ENCODE measurements around the gene RSPO4. TPM values are rescaled to one million over a fixed set of nuclear protein-coding genes. Genes with fewer than 3 reads are reported as not detected.
A peak's percentile ranks its signal among the peaks of the same experiment; 100 is the strongest.

Gene RSPO4
- total RNA-seq, 1 donor from 2014 or later = 0.95 TPM

- H3K36me3 Mint-ChIP-seq (ENCODE audit: low read depth, unreplicated experiment) = no peaks in the 10 kb centered on the region
- H3K27ac Mint-ChIP-seq (ENCODE audit: unreplicated experiment) = no peak overlapping the region
- peaks cover 4% of the 10 kb centered on the region for H3K27me3 Mint-ChIP-seq (ENCODE audit: unreplicated experiment)
- no peak for TF ChIP-seq CTCF (IDR thresholded peaks at IDR 0.05; ENCODE audit: unreplicated experiment)
- H3K4me3 Mint-ChIP-seq (ENCODE audit: unreplicated experiment) = no peak overlapping the region
- no peak for DNase-seq (ENCODE audit: low spot score)
- H3K4me1 Mint-ChIP-seq (ENCODE audit: unreplicated experiment) = no peaks in the 10 kb centered on the region
- H3K9me3 Mint-ChIP-seq (ENCODE audit: unreplicated experiment) = no peaks in the 10 kb centered on the region
Measured at GRCh38 chr20:982754-983153, 19.4 kb downstream of the RSPO4 start.

GRCh38 chr20:977021-977420 is 25.1 kb downstream of the RSPO4 start:
- Mint-ChIP-seq H3K27ac (ENCODE audit: unreplicated experiment) (no peak overlapping the region), H3K4me1 (ENCODE audit: unreplicated experiment) (no peaks in the 10 kb centered on the region), H3K36me3 (ENCODE audit: low read depth, unreplicated experiment) (no peaks in the 10 kb centered on the region), H3K4me3 (ENCODE audit: unreplicated experiment) (no peak overlapping the region), H3K9me3 (ENCODE audit: unreplicated experiment) (no peaks in the 10 kb centered on the region), H3K27me3 (ENCODE audit: unreplicated experiment) (peaks cover 7% of the 10 kb centered on the region)
- DNase-seq (ENCODE audit: low spot score) = no peak
- TF ChIP-seq CTCF (IDR thresholded peaks at IDR 0.05; ENCODE audit: unreplicated experiment) = no peak

- TF ChIP-seq CTCF (IDR thresholded peaks at IDR 0.05; ENCODE audit: unreplicated experiment) = no peak
- H3K36me3 Mint-ChIP-seq (ENCODE audit: low read depth, unreplicated experiment) = no peaks in the 10 kb centered on the region
Measured at GRCh38 chr20:976033-976432, 26.1 kb downstream of the RSPO4 start.

GRCh38 chr20:973785-974194 is 28.3 kb downstream of the RSPO4 start:
- no peaks in the 10 kb centered on the region for H3K9me3 Mint-ChIP-seq (ENCODE audit: unreplicated experiment)
- no peak overlapping the region for H3K27ac Mint-ChIP-seq (ENCODE audit: unreplicated experiment)
- DNase-seq (ENCODE audit: low spot score) = peak; percentile 38
- H3K4me1 Mint-ChIP-seq (ENCODE audit: unreplicated experiment) = peaks cover 3% of the 10 kb centered on the region
- H3K27me3 Mint-ChIP-seq (ENCODE audit: unreplicated experiment) = peaks cover 7% of the 10 kb centered on the region
- H3K36me3 Mint-ChIP-seq (ENCODE audit: low read depth, unreplicated experiment) = no peaks in the 10 kb centered on the region
- H3K4me3 Mint-ChIP-seq (ENCODE audit: unreplicated experiment) = no peak overlapping the region
- peak; percentile 36 for TF ChIP-seq CTCF (IDR thresholded peaks at IDR 0.05; ENCODE audit: unreplicated experiment)

More at GRCh38 chr20:976033-976432, 26.1 kb downstream of the RSPO4 start:
- no peak for DNase-seq (ENCODE audit: low spot score)
- Mint-ChIP-seq H3K4me1 (ENCODE audit: unreplicated experiment) (no peaks in the 10 kb centered on the region), H3K27me3 (ENCODE audit: unreplicated experiment) (peaks cover 7% of the 10 kb centered on the region), H3K9me3 (ENCODE audit: unreplicated experiment) (no peaks in the 10 kb centered on the region), H3K4me3 (ENCODE audit: unreplicated experiment) (no peak overlapping the region), H3K27ac (ENCODE audit: unreplicated experiment) (no peak overlapping the region)

GRCh38 chr20:972256-972655 is 29.9 kb downstream of the RSPO4 start:
- no peak for TF ChIP-seq CTCF (IDR thresholded peaks at IDR 0.05; ENCODE audit: unreplicated experiment)

More at GRCh38 chr20:972256-972655, 29.9 kb downstream of the RSPO4 start:
- Mint-ChIP-seq H3K27ac (ENCODE audit: unreplicated experiment) (no peak overlapping the region), H3K9me3 (ENCODE audit: unreplicated experiment) (no peaks in the 10 kb centered on the region), H3K4me3 (ENCODE audit: unreplicated experiment) (no peak overlapping the region), H3K27me3 (ENCODE audit: unreplicated experiment) (peaks cover 3% of the 10 kb centered on the region), H3K36me3 (ENCODE audit: low read depth, unreplicated experiment) (no peaks in the 10 kb centered on the region), H3K4me1 (ENCODE audit: unreplicated experiment) (peaks cover 3% of the 10 kb centered on the region)
- DNase-seq (ENCODE audit: low spot score) = no peak
